Stimulated activated CD8-positive, alpha-beta memory T cell treated with anti-CD3 and anti-CD28 coated beads, Interleukin-4, amount 100 ng/mL, for 4 hours (primary cell): ENCODE data around the gene FSTL5.

Source experiments
- DNase-seq, 2 donors: peaks; one replicate each; pipeline ENCODE4 v3.0.0-alpha.2; 2020; ENCODE audit warnings: low read depth in 2 of 2, low spot score in 1 of 2

The FSTL5 gene

GRCh38 chr4:161595230-161595771 is 568.5 kb downstream of the FSTL5 start:
- DNase-seq, result no peak

- no peak for DNase-seq
These were observed 578.8 kb downstream of the FSTL5 start for GRCh38 chr4:161585011-161585410.

GRCh38 chr4:161583549-161583948 is 580.3 kb downstream of the FSTL5 start:
- no peak for DNase-seq

- no peak for DNase-seq
These were observed 582.3 kb downstream of the FSTL5 start for GRCh38 chr4:161581262-161582230.

- DNase-seq, result no peak
These were observed 586.1 kb downstream of the FSTL5 start for GRCh38 chr4:161577579-161578301.

GRCh38 chr4:161573836-161574235 is 590.0 kb downstream of the FSTL5 start:
- DNase-seq, result no peak

GRCh38 chr4:161564230-161564834 is 599.5 kb downstream of the FSTL5 start:
- no peak for DNase-seq

- no peak for DNase-seq
These were observed 607.8 kb downstream of the FSTL5 start for GRCh38 chr4:161555689-161556660.

GRCh38 chr4:161554372-161554990 is 609.3 kb downstream of the FSTL5 start:
- DNase-seq, result no peak

- DNase-seq, result no peak
These were observed 616.9 kb downstream of the FSTL5 start for GRCh38 chr4:161546902-161547301.

GRCh38 chr4:161540265-161540664 is 623.5 kb downstream of the FSTL5 start:
- DNase-seq, result no peak

GRCh38 chr4:161538941-161539340 is 624.9 kb downstream of the FSTL5 start:
- DNase-seq, result no peak

GRCh38 chr4:161530710-161531109 is 633.1 kb downstream of the FSTL5 start:
- no peak for DNase-seq

GRCh38 chr4:161525121-161525520 is 638.7 kb downstream of the FSTL5 start:
- no peak for DNase-seq

- no peak for DNase-seq
These were observed 641.8 kb downstream of the FSTL5 start for GRCh38 chr4:161522031-161522430.

- DNase-seq, result no peak
These were observed 644.2 kb downstream of the FSTL5 start for GRCh38 chr4:161519611-161520010.

GRCh38 chr4:161517941-161518340 is 645.9 kb downstream of the FSTL5 start:
- DNase-seq, result no peak

- DNase-seq, result no peak
These were observed 658.7 kb downstream of the FSTL5 start for GRCh38 chr4:161505141-161505540.

- no peak for DNase-seq
These were observed 665.6 kb downstream of the FSTL5 start for GRCh38 chr4:161498155-161498554.

GRCh38 chr4:161486461-161486860 is 677.3 kb downstream of the FSTL5 start:
- no peak for DNase-seq
